Activated CD4-positive, alpha-beta T cell treated with anti-CD3 and anti-CD28 coated beads, Interleukin-2, amount 50 U/mL, for 48 hours (primary cell): ENCODE measurements around the gene STON2.
A peak's percentile ranks its signal among the peaks of the same experiment; 100 is the strongest.
"Not testable (repeated sequence)": the region's sequence is repeated elsewhere in the genome, so short reads cannot be mapped to it uniquely, and the experiment has no call there.

Experiments
- DNase-seq, 2 experiments: peaks; one replicate each; pipeline ENCODE4 v3.0.0-alpha.2; 2020

STON2 gene

GRCh38 chr14:81400202-81400678 lies at the start of gene STON2:
Gene STON2, minus strand, starts transcription at chr14:81400324. Its CDS starts 1,942 bp downstream, at chr14:81398382.
- DNase-seq = peak; percentile 5 to 29

DNA sequence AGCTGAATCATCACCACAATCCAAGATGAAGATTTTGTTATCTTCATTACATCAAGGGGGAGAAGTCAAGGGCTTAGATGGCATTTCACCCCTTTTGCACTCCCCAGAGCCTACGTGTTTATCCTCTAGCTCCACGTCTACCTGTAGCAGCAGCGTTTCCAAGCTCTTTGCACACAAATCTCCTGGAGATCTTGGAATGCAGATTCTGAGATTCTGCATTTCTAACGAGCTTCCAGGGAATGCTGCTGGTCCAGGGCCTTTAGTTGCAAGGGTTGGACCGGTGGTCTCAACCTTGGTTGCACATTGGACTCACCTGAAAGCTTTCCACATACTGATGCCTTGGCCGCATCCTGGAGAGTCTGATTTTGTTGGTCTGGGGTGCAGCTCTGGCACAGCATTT lies 49.5 kb upstream of the STON2 start:
- DNase-seq = no peak

DNA sequence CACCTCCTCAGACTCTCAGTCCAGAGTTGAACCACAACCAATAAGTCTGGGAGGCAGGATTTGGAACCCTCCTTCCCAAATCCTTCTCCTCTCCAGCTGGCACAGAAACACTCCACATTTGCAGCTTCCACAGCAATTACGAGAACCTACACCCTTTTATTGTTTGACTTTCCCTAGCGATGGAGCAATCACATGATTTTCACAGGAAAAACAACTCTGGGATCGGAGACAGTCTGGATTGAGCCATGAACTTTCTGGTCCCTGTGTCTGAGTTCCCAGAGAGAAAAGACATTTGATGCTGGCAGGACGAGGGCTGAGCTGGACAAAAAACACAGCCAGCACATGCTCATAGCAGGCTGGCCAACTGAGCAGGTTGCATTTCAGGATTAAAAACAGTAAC lies 49.0 kb upstream of the STON2 start:
- DNase-seq = no peak

- no peak for DNase-seq
Measured at GRCh38 chr14:81447021-81447764, 47.1 kb upstream of the STON2 start.

- DNase-seq = no peak
Measured at GRCh38 chr14:81446279-81447007, 46.3 kb upstream of the STON2 start.

DNA sequence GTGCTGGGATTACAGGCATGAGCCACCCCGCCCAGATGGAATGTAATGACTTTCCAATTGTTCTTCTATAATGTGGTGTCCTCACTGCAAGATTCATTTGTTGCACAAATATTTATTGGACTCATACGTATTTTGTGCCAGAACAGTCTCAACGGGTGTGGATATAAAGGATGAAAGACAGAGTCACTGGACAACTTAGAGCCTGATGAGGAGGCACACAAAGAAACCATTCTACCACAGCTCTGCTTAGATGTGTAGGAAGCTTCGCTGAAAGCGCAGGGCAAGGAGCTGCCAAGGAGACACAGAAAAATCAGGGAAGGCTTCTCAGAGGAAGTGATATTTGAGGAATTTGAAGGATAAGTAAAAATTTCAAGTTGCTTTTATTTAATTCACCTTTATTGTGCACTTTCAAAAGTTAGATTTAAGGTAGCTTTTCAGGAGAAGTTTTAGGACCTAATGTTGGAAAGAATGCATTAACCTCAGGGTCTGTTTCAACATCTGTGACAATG lies 41.6 kb upstream of the STON2 start:
- no peak for DNase-seq

- DNase-seq = no peak
Measured at GRCh38 chr14:81440041-81440440, 39.9 kb upstream of the STON2 start.

DNA sequence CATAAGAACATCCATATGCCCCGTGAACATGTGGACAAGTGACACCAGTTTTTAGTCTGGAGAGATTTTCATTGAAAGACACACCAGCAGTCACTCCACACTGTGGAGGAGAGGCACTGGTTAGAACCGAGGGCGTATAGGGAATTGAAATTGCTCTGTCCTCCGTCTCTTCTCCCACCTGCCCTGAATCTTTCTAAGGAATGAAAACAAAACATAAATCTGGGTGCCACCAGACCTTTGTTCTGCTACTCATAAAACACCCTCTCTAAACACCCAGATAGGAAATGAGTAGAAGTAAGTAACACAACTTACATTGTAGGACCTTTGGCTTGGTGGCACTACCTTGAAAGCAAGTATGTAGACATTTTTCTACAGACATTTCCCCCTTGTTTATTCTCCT lies 37.1 kb upstream of the STON2 start:
- no peak for DNase-seq

GRCh38 chr14:81436296-81437138 lies 36.4 kb upstream of the STON2 start:
- peak; percentile 46 to 54 for DNase-seq

DNA sequence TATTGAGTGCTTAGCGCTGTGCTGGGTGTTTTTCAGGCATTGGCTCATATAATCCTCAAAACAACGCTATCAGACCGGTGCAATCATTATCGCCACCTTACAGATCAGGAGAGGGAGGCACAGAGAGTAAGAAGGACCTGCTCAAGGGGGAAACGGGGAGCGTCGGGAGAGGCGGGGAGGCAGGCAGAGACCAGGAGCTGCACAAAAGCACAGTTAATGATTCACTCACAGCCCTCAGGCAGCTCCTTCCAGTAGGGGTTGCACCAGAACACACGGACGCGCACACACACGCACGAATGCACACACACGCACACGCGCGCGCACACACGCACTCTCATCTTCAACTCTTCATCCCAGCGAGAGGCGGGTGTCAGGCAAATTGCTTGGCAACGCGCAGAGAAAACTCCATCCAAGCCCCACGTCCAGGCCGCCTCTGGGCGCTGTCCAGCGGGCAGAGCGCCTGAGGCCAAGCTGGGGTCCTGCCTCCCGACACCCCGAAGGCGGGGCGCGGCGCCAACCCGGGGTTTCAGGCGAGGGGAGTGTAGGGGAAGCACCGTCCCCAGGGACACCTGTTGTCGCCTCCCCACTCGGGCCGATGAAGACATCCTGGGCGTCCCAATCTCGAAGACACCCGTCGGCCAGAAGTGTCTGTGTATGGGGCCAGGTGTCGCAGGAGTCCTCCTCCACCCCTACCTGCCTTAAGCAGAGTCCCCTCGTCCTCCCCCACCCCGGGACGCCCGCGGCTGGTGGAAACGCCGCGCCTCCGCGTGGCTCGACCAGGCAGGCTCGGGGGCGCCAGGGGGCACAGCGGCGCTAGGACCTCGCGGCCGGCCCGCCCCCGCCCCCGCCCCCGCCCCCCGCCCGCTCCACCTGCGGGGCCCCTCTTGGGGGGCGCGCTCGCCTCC lies 35.5 kb upstream of the STON2 start:
- DNase-seq = peak; percentile 6 to 20

DNA sequence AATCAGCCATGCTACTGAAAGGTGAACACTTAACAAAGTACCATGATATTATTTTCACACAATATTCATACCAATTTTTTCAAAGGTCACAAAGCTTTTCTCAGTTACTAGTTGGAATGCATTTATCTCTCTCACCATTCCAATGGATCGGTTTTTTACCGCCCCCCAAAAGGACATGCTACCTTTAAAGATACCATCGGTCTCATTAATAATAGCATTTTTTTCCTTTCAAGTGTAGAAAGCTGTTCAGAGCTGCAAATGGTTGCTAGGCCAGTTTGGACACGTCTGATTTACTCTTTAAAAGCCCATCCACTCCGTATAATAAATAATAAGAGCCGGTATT lies 34.9 kb upstream of the STON2 start:
- DNase-seq = no peak

GRCh38 chr14:81434230-81434629 lies 34.1 kb upstream of the STON2 start:
- no peak for DNase-seq

GRCh38 chr14:81433378-81433777 lies 33.3 kb upstream of the STON2 start:
- DNase-seq = no peak

DNA sequence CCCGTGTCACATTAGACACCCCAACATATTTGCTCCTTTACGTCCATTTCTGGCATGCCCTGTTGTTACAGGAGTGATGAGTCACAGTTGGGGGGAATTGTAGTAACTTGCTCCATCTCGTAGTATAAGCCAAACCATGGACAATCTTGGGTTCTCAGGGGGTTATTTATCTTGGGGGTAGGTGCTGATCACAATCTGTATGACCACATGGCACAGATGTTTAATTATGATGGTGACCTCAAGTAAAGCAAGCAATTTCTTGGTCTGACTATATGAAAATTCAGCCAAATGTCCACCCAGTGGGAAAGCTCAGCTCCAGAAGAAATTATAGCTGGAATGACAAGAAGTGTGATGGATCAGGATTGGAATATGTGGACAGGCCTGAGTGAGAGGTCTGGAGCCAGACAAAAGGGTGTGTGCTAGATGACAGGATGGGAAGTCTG lies 32.1 kb upstream of the STON2 start:
- no peak for DNase-seq

GRCh38 chr14:81430235-81430634 lies 30.1 kb upstream of the STON2 start:
- DNase-seq = no peak

GRCh38 chr14:81429749-81430148 lies 29.6 kb upstream of the STON2 start:
- DNase-seq = not testable (repeated sequence)

- DNase-seq = no peak
Measured at GRCh38 chr14:81429028-81429427, 28.9 kb upstream of the STON2 start.

- no peak for DNase-seq
Measured at GRCh38 chr14:81427348-81428058, 27.4 kb upstream of the STON2 start.

GRCh38 chr14:81423504-81423903 lies 23.4 kb upstream of the STON2 start:
- DNase-seq = no peak

- DNase-seq = no peak
Measured at GRCh38 chr14:81418057-81418790, 18.1 kb upstream of the STON2 start.

DNA sequence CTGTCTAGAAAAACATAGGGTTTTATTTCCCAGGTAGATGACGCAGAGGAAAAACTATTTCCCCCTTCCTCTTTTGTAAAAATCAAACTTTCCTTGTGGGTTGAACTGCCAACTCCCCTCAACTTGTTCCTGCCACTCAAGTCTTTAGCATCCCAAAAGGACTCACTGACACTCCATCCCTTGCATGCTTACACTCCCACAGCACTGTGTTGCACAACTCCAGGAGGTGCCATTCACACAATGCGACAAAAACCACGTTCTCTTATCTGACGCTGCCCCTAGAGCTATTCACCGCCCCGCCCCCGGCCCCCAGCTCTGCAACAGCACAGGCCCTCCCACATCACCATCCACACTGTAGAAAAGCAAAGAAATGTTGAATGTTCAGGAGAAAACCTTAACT lies 16.9 kb upstream of the STON2 start:
- DNase-seq = no peak
